GM20000 (cell line): ENCODE data around the gene CDK14.

Experiments
- DNase-seq: peaks from one replicate; pipeline ENCODE4 v3.0.0; 2012; ENCODE audit warnings: low spot score
- CTCF ChIP-seq: IDR thresholded peaks from 2 replicates; pipeline ENCODE4 v1.5.1; 2012; ENCODE audit warnings: mild to moderate bottlenecking, control low read depth; ENCODE audit errors: extremely low read depth, missing control alignments

Gene CDK14

GRCh38 chr7:90839316-90839715 lies 243.2 kb downstream of the CDK14 start:
- no peak for DNase-seq
- no peak for TF ChIP-seq CTCF

- no peak for TF ChIP-seq CTCF
- DNase-seq, result no peak
Measured at GRCh38 chr7:90839727-90840291, 243.7 kb downstream of the CDK14 start.

GRCh38 chr7:90841759-90842429 lies 245.8 kb downstream of the CDK14 start:
- no peak for TF ChIP-seq CTCF

GRCh38 chr7:90842430-90842788 lies 246.3 kb downstream of the CDK14 start:
- no peak for TF ChIP-seq CTCF
- DNase-seq, result no peak

More at GRCh38 chr7:90841759-90842429, 245.8 kb downstream of the CDK14 start:
- no peak for DNase-seq

- no peak for DNase-seq
- no peak for TF ChIP-seq CTCF
Measured at GRCh38 chr7:90843472-90843871, 247.4 kb downstream of the CDK14 start.

- no peak for TF ChIP-seq CTCF
- DNase-seq, result no peak
Measured at GRCh38 chr7:90844421-90844820, 248.3 kb downstream of the CDK14 start.

GRCh38 chr7:90846192-90846591 lies 250.1 kb downstream of the CDK14 start:
- no peak for TF ChIP-seq CTCF
- DNase-seq, result no peak
